ENCODE results near the gene DUSP16. TPM values are rescaled to one million over a fixed set of nuclear protein-coding genes. Genes with fewer than 3 reads are reported as not detected.

The DUSP16 gene
- total RNA-seq, 1 experiment from 2014 or later = 63.9 TPM

DNA sequence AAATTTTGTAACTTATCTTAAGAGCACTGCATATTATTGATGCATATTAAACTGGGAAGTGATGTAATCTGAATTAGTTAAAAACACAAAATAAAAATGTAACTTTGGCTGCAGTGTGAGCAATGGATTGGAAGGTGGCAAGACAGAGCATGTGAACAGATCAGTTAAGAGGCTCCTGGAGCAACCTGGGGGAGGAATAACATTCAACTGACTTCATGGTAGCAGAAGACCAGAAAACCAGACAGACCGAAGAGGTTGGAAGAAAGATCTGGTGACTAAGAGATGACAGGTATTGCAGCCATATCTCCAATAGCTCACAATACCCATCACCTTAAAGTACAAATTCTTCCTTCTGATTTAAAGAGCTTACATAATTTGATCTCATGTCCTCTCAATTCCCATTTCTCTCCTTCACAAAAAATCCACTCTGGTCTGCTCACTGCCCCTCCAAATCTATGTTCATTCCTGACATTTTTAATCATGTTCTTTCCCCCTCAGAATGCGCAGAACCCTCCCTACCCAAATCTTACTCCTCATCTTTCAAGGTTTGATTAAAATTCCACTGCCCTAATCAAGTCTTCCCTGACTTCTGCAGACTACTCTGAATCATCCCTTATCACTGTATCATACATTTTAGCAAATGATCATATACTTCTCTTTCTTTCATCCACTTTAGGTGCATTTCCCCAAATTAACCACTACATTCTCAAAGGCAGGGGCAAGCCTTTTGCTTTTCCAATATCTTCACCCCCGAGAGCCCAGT is 51.5 kb downstream of the DUSP16 start:
- Histone ChIP-seq H3K27me3 (replicated peaks; ENCODE audit: control insufficient read depth, insufficient read depth, low read length) (no peaks in the 10 kb centered on the region), H3K4me1 (peaks cover 17% of the 10 kb centered on the region), H3K4me3 (ENCODE audit: low read depth, low read length) (no peak overlapping the region), H3K36me3 (ENCODE audit: control insufficient read depth, insufficient read depth, low read length) (no peaks in the 10 kb centered on the region), H3K9me3 (0 out of 2 replicates have a peak, but pooled peaks cover 4% of the 10 kb centered on the region)
- TF ChIP-seq, protein P1, sequence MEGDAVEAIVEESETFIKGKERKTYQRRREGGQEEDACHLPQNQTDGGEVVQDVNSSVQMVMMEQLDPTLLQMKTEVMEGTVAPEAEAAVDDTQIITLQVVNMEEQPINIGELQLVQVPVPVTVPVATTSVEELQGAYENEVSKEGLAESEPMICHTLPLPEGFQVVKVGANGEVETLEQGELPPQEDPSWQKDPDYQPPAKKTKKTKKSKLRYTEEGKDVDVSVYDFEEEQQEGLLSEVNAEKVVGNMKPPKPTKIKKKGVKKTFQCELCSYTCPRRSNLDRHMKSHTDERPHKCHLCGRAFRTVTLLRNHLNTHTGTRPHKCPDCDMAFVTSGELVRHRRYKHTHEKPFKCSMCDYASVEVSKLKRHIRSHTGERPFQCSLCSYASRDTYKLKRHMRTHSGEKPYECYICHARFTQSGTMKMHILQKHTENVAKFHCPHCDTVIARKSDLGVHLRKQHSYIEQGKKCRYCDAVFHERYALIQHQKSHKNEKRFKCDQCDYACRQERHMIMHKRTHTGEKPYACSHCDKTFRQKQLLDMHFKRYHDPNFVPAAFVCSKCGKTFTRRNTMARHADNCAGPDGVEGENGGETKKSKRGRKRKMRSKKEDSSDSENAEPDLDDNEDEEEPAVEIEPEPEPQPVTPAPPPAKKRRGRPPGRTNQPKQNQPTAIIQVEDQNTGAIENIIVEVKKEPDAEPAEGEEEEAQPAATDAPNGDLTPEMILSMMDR (IDR thresholded peaks at IDR 0.05; ENCODE audit: insufficient read depth in 1 of 2, low read depth in 1 of 2, low read length in 1 of 2, severe bottlenecking in 1 of 2, unreplicated experiment in 1 of 2) = no peak
- Mint-ChIP-seq H3K4me1 (ENCODE audit: low read depth, unreplicated experiment) (peaks cover 21% of the 10 kb centered on the region), H3K4me3 (ENCODE audit: unreplicated experiment) (no peak overlapping the region), H3K9me3 (ENCODE audit: unreplicated experiment) (no peaks in the 10 kb centered on the region), H3K36me3 (ENCODE audit: insufficient read depth, unreplicated experiment) (peaks cover 38% of the 10 kb centered on the region), H3K27me3 (ENCODE audit: insufficient read depth, unreplicated experiment) (no peaks in the 10 kb centered on the region), H3K27ac (ENCODE audit: unreplicated experiment) (no peak overlapping the region)
- intact Hi-C loops (cut with micrococcal nuclease; ENCODE audit: unreplicated experiment) = no loop called here
- ChIA-PET CTCF (interaction anchor here (0.6 kb wide), 1 partner anchor 26 kb away, joined by 3 read pairs; no protein-coding TSS in a partner anchor), POLR2A (no interaction called here)
- no peak for DNase-seq
- BruUV-seq (replicated peaks) = no TSS peak

DNA sequence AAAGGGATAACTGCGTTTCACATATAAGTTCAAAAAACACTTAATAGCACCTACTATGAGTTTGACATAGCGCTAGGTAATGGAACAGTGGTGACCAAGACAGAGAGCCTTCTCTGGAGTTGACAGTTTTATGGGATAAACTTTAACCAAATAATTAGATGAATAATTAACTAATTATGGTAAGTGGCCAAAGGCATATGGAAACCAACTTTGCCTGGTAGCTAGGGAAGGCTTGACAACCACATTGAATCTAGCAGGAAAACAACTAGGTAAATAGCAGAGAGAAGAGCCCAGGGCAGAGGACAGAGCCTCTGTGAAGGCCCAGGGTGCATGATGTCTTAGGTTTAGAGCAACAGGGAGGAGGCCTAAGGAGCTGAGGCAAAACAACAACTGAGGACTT is 52.1 kb downstream of the DUSP16 start:
- no peak for DNase-seq
- no TSS peak for BruUV-seq (replicated peaks)
- intact Hi-C loops (cut with micrococcal nuclease; ENCODE audit: unreplicated experiment) = no loop called here
- H3K9me3 Mint-ChIP-seq (ENCODE audit: unreplicated experiment) = no peaks in the 10 kb centered on the region
- no peaks in the 10 kb centered on the region for H3K27me3 ChIP-seq (replicated peaks; ENCODE audit: control insufficient read depth, insufficient read depth, low read length)
- ChIA-PET CTCF (interaction anchor here (0.6 kb wide), 1 partner anchor 25 kb away, joined by 3 read pairs; no protein-coding TSS in a partner anchor), POLR2A (no interaction called here)
- H3K27ac Mint-ChIP-seq (ENCODE audit: unreplicated experiment) = no peak overlapping the region
- 0 out of 2 replicates have a peak, but pooled peaks cover 4% of the 10 kb centered on the region for H3K9me3 ChIP-seq
- TF ChIP-seq, protein P1 (IDR thresholded peaks at IDR 0.05; ENCODE audit: insufficient read depth in 1 of 2, low read depth in 1 of 2, low read length in 1 of 2, severe bottlenecking in 1 of 2, unreplicated experiment in 1 of 2) = no peak
- H3K4me1 Mint-ChIP-seq (ENCODE audit: low read depth, unreplicated experiment) = peaks cover 27% of the 10 kb centered on the region
- H3K4me1 ChIP-seq = peaks cover 24% of the 10 kb centered on the region
- H3K36me3 Mint-ChIP-seq (ENCODE audit: insufficient read depth, unreplicated experiment) = peaks cover 33% of the 10 kb centered on the region
- no peaks in the 10 kb centered on the region for H3K36me3 ChIP-seq (ENCODE audit: control insufficient read depth, insufficient read depth, low read length)
- H3K27me3 Mint-ChIP-seq (ENCODE audit: insufficient read depth, unreplicated experiment) = no peaks in the 10 kb centered on the region
- H3K4me3 ChIP-seq (ENCODE audit: low read depth, low read length) = no peak overlapping the region
- no peak overlapping the region for H3K4me3 Mint-ChIP-seq (ENCODE audit: unreplicated experiment)

DNA sequence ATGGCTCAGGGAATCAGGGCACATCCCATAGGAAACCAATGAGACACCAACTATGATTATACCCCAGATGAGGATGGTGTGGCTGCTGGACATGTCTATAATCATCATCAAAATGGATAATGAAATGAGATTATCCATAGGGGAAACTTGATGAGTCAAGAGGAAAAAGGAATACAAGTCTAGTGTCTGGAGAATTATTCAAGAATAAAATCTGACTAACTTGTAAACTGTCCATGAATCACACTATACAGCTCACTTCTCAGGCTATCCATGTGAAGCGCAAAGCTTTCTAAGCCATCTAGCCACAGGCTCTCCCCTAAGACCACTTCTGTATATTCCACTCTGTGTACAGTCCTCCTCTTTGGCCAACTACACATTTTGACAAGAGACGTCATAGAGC is 52.5 kb downstream of the DUSP16 start:
- H3K27ac Mint-ChIP-seq (ENCODE audit: unreplicated experiment) = no peak overlapping the region
- H3K27me3 Mint-ChIP-seq (ENCODE audit: insufficient read depth, unreplicated experiment) = no peaks in the 10 kb centered on the region
- TF ChIP-seq, protein P1 (IDR thresholded peaks at IDR 0.05; ENCODE audit: insufficient read depth in 1 of 2, low read depth in 1 of 2, low read length in 1 of 2, severe bottlenecking in 1 of 2, unreplicated experiment in 1 of 2) = no peak
- H3K4me3 Mint-ChIP-seq (ENCODE audit: unreplicated experiment) = no peak overlapping the region
- H3K4me1 Mint-ChIP-seq (ENCODE audit: low read depth, unreplicated experiment) = peaks cover 31% of the 10 kb centered on the region
- H3K9me3 Mint-ChIP-seq (ENCODE audit: unreplicated experiment) = no peaks in the 10 kb centered on the region
- H3K4me3 ChIP-seq (ENCODE audit: low read depth, low read length) = no peak overlapping the region
- H3K27me3 ChIP-seq (replicated peaks; ENCODE audit: control insufficient read depth, insufficient read depth, low read length) = no peaks in the 10 kb centered on the region
- DNase-seq = no peak
- H3K36me3 ChIP-seq (ENCODE audit: control insufficient read depth, insufficient read depth, low read length) = no peaks in the 10 kb centered on the region
- no TSS peak for BruUV-seq (replicated peaks)
- H3K4me1 ChIP-seq = peaks cover 28% of the 10 kb centered on the region
- ChIA-PET CTCF (no interaction called here), POLR2A (no interaction called here)
- H3K9me3 ChIP-seq = 0 out of 2 replicates have a peak, but pooled peaks cover 4% of the 10 kb centered on the region
- intact Hi-C loops (cut with micrococcal nuclease; ENCODE audit: unreplicated experiment) = no loop called here
- H3K36me3 Mint-ChIP-seq (ENCODE audit: insufficient read depth, unreplicated experiment) = peaks cover 33% of the 10 kb centered on the region
